ENCODE results near the gene PYCARD. TPM values are rescaled to one million over a fixed set of nuclear protein-coding genes. Genes with fewer than 3 reads are reported as not detected.

Gene PYCARD
- total and polyA plus RNA-seq, 12 donors: 3.2 to 54.4 (median 23.7) TPM

GRCh38 chr16:31214708-31215286 is 12.2 kb upstream of the PYCARD start:
- Histone ChIP-seq H3K4me3 (peak overlapping the region in 2 of 4 donors; percentile 51 to 62), H3K27me3 (peaks cover 22% of the 10 kb centered on the region), H3K9me3 (replicated peaks in 1 of 3) (no peaks in the 10 kb centered on the region), H3K4me1 (replicated peaks in 1 of 2) (peaks cover 16 to 21% of the 10 kb centered on the region in 2 donors), H3K27ac (no peak overlapping the region), H3K36me3 (replicated peaks in 1 of 2) (no peaks in the 10 kb centered on the region)
- WGBS, 4 donors: 15 to 35% (median 16%) methylated on average over 13 to 58 of the region's 58 CpGs; no CpG with 5 or more reads in 1 of the 4 donors
- intact Hi-C loops (cut with DNase I): no loop called here
- TF ChIP-seq, protein P1, sequence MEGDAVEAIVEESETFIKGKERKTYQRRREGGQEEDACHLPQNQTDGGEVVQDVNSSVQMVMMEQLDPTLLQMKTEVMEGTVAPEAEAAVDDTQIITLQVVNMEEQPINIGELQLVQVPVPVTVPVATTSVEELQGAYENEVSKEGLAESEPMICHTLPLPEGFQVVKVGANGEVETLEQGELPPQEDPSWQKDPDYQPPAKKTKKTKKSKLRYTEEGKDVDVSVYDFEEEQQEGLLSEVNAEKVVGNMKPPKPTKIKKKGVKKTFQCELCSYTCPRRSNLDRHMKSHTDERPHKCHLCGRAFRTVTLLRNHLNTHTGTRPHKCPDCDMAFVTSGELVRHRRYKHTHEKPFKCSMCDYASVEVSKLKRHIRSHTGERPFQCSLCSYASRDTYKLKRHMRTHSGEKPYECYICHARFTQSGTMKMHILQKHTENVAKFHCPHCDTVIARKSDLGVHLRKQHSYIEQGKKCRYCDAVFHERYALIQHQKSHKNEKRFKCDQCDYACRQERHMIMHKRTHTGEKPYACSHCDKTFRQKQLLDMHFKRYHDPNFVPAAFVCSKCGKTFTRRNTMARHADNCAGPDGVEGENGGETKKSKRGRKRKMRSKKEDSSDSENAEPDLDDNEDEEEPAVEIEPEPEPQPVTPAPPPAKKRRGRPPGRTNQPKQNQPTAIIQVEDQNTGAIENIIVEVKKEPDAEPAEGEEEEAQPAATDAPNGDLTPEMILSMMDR (IDR thresholded peaks at IDR 0.05): no peak
- TF ChIP-seq POLR2A (IDR thresholded peaks at IDR 0.05): no peak
- DNase-seq: no peak

DNA sequence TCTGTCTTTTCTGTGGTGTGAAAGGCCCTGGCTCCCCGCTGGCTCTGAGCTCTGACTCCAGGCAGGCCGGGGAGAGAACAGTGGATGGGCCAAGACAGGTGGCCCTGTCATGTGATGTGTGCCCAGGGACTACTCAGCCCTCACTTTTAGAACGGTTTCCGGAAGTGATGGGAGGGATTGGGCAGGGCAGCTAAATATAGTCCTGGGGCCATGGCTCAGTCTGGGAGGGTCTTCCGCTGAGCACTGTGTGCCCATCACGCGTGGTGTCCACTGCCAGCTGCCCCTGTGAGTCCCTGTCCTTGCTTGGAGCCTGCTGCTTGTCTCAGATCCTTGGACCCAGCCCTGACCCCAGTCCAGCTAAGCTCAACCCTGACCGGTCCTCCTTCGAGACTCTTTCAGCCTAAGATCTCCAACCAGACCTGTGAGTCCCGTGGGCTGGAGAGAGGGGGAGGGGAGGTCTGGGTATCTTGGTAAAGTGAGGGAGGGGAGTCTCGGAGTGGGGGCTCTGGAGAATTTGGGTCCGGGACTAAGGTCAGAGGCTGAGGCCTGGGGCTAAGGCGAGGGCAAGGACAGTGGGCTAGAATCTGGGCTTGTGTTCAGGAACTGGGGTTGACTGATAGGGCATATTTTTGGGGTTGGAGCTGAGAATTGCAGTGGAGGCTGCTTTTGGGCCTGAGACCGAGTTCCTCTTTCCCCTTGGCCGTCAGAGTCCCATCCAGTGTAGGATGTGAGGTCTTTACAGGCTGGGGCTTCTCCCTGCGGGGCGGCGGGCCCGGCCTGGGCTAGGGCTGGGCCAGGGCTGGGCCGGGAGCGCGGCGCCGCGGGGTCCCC is 11.5 kb upstream of the PYCARD start, which contains the start of gene TRIM72:
TRIM72 (plus strand) TSS at position 243 of the 831 bp plus-strand sequence. CDS start 620 bp downstream, outside the sequence.
- DNase-seq: no peak
- H3K4me3 ChIP-seq: peak within 1 kb of the TSS in 2 of 4 donors; percentile 51 to 62
- no peak for TF ChIP-seq POLR2A (IDR thresholded peaks at IDR 0.05)
- TF ChIP-seq, protein P1 (IDR thresholded peaks at IDR 0.05): no peak
- 66 to 88% (median 80%) methylated on average over 9 to 25 of the region's 25 CpGs for WGBS, 4 donors
- H3K9me3 ChIP-seq (replicated peaks in 1 of 3): no peaks in the 10 kb centered on the region
- H3K27me3 ChIP-seq: peaks cover 22% of the 10 kb centered on the region
- no peaks in the 10 kb centered on the region for H3K36me3 ChIP-seq (replicated peaks in 1 of 2)
- peaks cover 16 to 21% of the 10 kb centered on the region in 2 donors for H3K4me1 ChIP-seq (replicated peaks in 1 of 2)
- intact Hi-C loops (cut with DNase I): no loop called here
- no peak within 1 kb of the TSS for H3K27ac ChIP-seq

DNA sequence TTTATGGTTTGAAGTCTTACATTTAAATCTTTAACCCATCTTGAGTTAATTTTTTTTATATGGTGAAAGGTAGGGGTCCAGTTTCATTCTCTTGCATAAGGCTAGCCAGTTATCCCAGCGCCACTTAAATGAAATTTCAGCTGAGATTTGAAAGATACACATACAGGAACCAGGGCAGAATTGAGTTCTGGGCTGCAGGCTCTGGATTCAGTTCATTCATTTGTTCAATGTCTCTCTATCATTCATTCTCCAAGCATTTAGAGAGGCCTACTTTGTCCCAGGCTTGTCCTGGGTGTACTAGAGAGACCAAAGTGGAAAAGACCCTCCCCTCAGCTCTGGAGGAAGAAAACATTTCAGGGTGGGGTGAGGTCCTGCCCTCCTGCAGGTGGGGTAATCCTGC is 10.8 kb upstream of the PYCARD start:
- intact Hi-C loops (cut with DNase I): no loop called here
- Histone ChIP-seq H3K4me3 (no peak overlapping the region), H3K36me3 (replicated peaks in 1 of 2) (no peaks in the 10 kb centered on the region), H3K9me3 (replicated peaks in 1 of 3) (no peaks in the 10 kb centered on the region), H3K27me3 (peaks cover 14% of the 10 kb centered on the region), H3K27ac (no peak overlapping the region), H3K4me1 (replicated peaks in 1 of 2) (peaks cover 16 to 21% of the 10 kb centered on the region in 2 donors)
- WGBS, 4 donors: 94 to 100% (median 98%) methylated on average over 1 of the region's 1 CpG
- TF ChIP-seq, protein P1 (IDR thresholded peaks at IDR 0.05): no peak
- no peak for TF ChIP-seq POLR2A (IDR thresholded peaks at IDR 0.05)
- no peak for DNase-seq

- H3K4me1 ChIP-seq (replicated peaks in 1 of 2): peaks cover 0 to 14% of the 10 kb centered on the region in 2 donors
- H3K27me3 ChIP-seq: no peaks in the 10 kb centered on the region
- no peaks in the 10 kb centered on the region for H3K36me3 ChIP-seq (replicated peaks in 1 of 2)
- H3K9me3 ChIP-seq (replicated peaks in 1 of 3): no peaks in the 10 kb centered on the region
- 23 to 45% (median 30%) methylated on average over 6 of the region's 6 CpGs for WGBS, 4 donors
- no peak overlapping the region for H3K4me3 ChIP-seq
- peak in 6 of 7 donors; percentile 57 to 87 (median 78) for DNase-seq
- intact Hi-C loops (cut with DNase I): loop anchor here in 1 of 2 donors (10.0 kb wide), 2 partner anchors 222 to 238 kb away; partner anchors contain the start of genes HSD3B7 and ZNF843
- no peak overlapping the region for H3K27ac ChIP-seq
- TF ChIP-seq, protein P1 (IDR thresholded peaks at IDR 0.05): no peak
- TF ChIP-seq POLR2A (IDR thresholded peaks at IDR 0.05): no peak
Observed at GRCh38 chr16:31206776-31207175, 4.2 kb upstream of the PYCARD start.

Data from adrenal gland (tissue), 12 donors.